NCI-H146 treated with DMSO at 0.1 percent for 48 hours (cell line): ENCODE results near the gene UCN.
"Not testable (repeated sequence)": the region's sequence is repeated elsewhere in the genome, so short reads cannot be mapped to it uniquely, and the experiment has no call there.

Experiments used
- DNase-seq: peaks from one replicate; lab custom pipeline; 2025; ENCODE audit not compliant: unreplicated experiment; lab: John Stamatoyannopoulos, UW

The UCN gene

DNA sequence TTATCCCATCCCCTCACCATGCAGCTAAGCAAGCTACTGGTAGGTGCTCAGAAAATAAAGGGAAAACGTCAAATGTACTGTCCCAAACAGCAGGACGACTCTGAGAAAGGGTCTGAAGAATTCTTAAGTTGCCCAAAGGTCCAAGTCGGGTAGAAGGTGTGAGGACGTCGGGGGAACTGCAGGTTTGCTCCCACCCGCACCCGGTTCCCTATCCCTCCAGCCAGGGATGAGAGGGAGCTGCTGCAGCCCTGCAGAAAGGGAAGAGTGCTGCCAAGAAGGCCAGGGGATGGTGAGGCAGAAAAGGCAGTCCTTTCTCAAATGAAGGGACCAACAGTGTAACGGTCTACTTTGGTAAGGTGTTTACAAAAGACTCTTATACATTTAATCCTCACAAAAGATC, 6.9 kb upstream of the UCN start:
- no peak for DNase-seq

DNA sequence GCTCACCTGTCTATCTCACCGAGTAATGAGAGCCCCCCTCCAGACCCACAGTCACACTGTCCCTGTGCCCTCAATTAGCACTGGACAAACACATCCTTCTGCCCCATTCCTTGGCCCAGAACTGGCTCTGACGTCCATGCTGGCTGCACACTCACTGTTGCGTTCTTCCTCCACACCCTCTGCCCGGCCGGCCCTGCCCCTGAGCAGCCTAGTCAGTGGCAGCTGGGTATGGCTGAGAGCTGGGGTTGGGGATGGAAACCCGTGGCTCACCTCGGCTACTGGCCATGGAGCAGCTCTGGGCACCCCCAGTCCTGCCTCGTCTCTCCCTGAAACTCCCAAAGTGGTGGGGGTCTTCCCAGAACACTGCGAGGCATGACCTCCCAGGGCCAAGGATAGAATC, 6.5 kb upstream of the UCN start:
- no peak for DNase-seq

DNA sequence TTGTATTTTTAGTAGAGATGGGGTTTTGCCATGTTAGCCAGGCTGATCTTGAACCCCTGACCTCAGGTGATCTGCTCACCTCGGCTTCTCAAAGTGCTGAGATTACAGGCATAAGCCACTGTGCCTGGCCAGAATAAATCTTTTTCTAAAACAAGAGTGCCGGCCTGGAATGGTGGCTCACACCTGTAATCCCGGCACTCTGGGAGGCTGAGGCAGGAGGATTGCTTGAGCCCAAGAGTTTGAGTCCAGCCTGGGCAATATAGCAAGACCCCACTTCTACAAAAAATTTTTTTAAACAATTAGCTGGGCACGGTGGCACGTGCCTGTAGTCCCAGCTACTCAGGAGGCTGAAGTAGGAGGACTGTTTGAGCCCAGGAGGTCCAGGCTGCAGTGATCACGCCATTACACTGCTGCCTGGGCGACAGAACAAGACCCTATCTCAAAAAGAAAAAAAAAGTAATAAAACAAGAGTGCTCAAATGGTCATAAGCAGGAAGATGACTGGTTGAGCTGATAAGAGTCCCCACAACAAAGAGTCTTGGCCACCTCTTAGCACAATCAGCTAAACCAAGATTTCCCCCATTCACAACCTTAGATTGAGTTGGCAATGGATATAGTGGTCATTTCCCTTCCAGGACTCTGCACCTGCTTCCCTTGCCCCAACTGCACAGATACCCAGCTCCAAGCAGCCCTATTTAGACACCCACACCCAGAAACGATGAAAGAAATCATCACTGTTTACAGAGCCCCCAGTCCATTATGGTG, 5.8 kb upstream of the UCN start:
- no peak for DNase-seq

DNA sequence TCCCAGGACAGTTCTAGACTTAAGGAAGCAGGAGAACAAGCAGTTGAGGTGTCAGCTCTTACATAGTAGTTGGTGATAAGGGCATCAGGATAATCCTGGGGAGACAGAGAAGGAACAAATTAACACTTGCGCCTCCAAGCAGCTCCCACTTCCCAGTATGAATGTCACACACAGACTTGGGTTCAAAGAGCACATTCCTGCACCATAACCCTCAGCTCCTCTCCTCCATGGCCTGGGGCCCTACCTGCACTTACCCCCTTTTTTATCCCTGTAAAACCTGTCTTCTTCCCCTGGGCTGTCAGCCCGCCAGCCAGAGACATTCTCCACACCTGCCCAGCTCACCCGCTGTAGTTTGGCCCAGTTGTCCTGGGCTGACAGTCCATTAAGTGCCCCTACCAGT, 3.9 kb upstream of the UCN start:
- DNase-seq: no peak

DNA sequence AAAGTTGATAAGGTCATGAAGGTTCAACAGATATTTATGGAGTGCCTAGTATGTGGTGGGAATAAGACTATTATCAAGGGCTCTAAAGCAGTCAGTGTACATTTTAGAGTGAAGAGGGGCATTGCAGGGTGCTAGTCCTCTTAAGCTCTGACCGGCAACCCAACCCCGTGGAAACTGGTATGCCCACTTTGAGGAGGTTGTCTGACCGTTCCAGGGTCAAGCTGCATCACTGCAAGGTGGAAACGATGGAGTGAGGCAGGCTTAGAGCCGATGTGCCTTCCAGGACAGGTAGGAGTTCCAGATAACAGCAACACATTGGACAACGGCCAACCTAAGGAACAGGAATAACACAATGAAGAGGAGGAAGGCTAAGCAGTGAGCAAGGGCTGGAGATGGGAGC, 1.4 kb upstream of the UCN start:
- no peak for DNase-seq

DNA sequence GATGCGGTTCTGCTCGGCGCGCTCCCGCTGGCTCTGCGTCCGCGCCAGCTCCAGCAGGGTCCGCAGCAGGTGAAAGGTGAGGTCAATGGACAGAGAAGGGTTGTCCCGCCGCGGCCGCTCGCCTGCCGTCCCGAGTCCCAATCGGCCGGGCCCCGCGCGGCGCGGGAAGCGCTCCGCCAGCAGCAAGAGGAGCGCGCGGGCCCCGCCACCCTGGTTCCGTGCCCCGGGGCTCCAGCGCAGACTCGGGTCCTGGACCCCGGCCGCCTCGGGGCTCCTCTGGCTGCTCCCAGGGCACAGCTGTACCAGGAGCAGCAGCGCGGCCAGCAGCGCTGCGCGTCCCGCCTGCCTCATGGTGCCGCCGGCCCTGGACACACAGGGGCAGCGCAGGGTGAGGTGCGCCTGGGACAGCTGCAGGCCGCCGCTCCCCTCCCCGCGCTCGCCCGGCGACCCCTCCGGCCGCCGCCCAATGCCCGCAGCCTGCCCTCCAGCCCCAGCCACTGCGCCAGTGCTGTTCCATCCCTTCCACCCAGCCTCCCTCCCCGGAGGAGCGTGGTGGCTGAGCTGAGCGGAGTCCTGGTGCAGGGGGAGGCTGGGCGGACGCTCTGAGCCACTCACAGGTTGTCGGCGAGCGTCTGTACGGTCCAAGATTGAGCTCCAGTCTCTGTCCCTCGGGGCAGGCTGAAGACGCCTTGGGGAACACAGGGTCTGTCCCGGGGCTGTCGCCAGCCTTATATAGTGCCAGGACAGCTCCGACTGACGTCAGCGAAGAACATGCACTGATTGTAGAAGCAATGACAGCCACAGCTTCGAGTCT, 493 bp downstream of the UCN start:
- DNase-seq: no peak

DNA sequence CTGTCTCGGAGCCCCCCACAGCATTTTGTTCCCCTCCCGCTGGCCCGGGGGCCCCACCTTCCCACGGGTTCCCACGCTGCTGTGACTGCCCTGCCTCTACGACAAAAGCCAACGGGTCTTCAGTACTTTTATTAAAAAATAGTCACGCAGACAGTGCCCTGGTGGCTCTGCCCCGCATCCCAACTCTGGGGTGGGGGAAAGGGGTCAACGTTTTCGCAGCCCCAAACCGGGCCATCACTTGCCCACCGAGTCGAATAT, 1.0 kb downstream of the UCN start:
- no peak for DNase-seq

DNA sequence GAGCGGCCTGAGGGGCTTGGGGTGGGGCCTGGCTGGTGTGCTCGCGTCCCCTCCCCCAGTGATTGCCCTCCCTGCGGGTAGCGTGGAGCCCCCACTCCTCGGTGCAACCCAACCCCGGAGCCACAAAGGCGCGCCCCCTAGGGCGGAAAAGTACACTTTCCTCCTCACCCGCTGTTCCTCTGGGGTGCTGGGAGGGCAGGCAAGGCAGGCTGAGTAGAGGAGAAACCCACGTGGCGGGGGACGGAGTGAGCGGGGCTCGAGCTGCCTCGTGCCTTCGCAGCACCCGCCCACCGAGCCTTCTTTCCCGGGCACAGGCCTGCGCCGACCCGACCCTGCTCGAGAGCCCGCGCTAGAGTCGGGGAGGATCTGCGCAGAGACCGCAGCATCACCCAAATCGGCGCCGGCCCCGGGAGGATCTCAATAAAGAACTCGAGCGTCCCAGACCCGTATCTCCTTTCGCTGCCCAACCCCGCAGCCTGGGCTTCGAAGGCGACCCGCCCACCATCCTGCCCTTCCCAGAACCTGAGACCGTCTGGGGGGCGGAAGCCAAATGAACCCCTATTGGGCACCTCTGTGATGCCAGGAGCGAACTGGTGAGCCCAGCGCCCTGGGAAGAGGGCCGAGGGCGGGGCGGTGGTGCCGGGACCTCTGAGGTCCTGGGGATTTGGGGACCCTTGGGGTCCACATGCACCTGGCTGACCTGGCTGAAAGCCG, 1.5 kb downstream of the UCN start:
- no peak for DNase-seq

DNA sequence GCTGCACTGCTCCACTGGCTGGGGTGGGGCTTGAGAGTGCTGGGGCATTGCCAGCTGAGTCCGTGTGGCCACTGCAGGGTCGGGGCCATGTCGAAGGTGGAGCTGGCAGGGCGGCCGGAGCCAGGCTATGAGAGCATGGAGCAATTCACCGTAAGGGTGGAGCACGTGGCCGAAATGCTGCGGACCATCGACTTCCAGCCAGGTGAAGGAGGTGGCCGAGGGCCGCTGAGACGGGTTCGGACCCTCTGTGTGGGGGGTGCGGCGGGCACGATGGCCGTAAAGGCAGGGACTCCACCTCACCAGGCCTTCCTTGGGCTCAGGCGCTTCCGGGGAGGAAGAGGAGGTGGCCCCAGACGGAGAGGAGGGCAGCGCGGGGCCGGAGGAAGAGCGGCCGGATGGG, 2.1 kb downstream of the UCN start:
- DNase-seq: no peak

DNA sequence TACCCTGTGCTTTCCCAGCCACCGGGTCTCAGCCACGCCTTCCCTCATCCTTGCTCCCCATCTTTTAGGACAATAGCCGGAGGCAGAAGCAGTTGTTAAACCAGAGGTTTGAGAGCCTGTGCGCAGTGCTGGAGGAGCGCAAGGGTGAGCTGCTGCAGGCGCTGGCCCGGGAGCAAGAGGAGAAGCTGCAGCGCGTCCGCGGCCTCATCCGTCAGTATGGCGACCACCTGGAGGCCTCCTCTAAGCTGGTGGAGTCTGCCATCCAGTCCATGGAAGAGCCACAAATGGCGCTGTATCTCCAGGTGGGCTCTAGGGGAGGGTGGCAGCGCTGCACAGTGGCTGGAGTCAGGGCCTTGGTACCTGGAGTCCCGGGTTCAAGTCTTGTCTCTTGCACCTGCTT, 2.7 kb downstream of the UCN start:
- no peak for DNase-seq

DNA sequence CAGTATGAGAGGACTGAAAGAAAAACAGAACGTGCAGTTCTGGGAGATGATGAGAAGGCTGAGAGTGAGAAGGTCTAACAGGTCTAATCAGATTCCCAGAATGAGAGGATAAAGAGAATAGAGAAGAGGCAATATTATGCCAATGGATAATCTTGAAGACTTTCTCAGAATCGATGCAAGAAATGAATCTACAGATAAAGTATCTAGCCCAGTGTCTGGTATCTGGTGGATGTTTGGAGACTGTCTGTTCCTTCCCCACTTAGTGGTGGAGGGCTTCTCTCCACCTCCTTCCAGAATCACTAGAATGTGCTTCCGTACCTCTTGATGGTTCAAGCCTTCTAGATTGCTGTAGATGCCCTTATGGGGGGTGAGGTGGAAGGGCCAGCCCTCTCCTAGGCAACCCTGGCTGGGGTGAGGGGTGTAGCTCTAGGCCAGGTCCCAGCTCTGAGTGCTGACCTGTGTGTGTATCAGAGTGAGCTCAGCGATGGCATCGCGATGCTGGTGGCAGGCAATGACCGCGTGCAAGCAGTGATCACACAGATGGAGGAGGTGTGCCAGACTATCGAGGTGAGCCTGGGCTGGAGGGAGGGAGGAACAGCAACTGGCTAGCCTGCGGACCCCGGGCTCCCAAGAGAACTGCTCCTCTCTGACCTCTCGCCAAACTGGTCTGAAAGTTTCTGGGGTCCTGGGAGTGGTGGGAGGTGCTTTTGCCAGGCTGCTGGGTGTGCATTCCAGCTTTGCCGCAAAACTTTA, 3.6 kb downstream of the UCN start:
- DNase-seq: no peak

DNA sequence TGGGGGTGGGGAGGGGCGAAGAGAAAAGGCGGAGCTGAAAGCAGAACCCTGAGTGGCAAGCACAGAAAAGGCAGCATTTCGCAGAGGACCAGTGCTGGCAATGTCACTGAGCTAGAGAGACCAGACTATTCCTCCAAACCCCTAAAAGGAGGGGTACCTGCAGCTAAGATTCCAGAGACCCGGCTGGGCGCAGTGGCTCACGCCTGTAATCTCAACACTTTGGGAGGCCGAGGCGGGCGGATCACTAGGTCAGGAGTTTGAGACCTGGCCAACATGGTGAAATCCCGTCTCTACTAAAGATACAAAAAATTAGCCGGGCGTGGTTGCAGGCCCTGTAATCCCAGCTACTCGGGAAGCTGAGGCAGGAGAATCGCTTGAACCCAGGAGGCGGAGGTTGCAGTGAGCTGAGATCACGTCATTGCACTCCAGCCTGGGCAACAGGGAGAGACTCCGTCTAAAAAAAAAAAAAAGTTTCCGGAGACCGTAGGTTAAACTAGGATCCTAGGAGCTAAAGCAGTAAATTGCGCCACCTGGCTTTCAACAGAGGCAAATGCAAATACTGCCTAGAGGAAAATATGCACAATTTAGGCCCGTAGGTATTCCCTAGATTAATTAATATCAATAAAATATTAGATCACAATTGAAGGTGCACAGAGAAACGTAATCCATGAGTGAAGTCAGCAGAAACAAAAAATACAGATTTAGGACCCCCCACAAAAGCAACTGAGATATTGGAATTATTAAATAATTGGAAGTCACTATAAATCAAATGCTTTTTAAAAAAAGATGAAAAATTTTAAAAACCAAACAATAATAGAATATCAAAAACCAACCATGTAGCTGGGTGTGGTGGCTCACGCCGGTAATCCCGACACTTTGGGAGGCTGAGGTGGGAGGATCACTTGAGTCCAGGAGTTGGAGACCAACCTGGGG, 4.9 kb downstream of the UCN start:
- peak; percentile 62 for DNase-seq

DNA sequence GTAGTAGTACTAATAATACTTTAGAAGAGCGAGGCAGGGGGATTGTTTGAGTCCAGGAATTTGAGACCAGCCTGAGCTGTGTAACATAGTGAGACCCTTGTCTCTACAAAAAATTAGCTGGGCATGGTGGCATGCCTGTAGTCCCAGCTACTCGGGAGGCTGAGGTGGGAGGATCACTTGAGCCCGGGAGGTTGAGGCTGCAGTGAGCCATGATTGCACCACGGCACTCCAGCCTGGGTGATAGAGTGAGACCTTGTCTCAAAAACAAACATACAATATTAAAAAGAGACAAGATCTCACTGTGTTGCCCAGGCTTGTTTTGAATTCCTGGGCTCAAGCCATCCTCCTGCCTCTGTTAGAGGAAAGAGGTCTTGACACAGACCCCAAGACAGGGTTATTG, 7.6 kb downstream of the UCN start:
- DNase-seq: not testable (repeated sequence)

DNA sequence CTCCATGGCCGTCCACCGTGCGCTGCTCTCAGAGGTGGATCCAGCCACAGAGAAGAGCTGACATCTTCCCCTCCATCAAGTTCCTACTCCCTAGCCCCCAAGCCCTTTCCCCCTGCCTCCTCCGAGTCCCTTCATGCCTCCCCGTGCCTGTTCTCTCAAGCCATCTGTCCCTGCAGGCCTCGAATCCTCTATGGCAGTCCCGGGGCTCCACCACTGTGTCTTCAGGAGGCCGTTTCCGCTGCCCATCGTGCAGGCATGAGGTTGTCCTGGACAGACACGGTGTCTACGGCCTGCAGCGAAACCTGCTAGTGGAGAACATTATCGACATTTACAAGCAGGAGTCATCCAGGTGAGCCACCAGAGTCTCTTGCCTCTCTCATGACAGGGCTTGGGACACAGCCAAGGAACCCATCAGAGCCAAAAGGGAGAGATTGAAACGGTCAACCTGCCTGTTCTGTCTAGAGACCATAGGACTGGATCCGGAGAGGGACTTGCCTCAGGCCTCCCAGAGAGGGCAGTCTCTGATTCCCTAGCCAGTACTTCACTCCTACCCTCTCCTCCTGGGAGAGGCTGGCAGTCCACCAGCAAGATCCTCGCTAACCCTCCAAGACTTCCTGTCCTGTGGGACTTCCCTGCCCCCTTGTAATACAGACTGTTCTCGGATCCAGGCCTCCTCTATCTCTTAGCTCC, 9.7 kb downstream of the UCN start:
- no peak for DNase-seq

DNA sequence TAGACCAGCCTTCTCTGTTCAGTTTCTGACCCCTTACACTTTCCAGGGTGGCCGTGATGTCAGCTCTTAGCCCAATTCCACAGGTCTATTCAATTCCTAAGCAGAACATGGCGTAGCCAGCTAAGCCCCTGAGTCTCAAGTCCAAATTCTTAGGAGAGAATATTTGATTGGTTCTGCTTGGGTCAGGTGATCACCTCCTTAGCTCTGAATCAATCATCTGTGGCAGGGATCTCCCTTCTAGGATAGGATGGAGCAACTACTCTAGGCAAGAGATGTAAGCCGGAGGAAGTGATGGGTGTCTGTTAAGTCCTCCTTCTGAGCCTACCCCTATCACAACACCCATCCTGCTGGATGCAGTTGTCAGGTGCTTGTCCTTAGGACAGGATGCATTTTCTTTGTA, 11.1 kb downstream of the UCN start:
- no peak for DNase-seq

DNA sequence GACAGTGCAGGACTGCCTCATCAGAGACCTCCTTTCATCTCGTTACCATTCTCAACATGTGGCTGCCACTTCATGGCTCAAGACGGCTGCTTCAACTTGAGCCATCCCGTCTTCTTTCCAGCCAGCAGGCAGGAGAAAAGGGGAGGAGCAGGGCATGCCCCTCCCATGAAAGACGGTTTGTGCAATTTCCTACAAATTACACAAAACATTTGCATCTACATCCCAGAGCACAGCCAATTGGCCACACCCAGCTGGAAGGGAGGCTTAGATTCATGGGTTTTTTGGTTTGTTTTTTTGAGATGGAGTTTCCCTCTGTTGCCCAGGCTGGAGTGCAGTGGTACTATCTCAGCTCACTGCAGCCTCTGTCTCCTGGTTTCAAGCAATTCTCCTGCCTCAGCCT, 11.8 kb downstream of the UCN start:
- no peak for DNase-seq

DNA sequence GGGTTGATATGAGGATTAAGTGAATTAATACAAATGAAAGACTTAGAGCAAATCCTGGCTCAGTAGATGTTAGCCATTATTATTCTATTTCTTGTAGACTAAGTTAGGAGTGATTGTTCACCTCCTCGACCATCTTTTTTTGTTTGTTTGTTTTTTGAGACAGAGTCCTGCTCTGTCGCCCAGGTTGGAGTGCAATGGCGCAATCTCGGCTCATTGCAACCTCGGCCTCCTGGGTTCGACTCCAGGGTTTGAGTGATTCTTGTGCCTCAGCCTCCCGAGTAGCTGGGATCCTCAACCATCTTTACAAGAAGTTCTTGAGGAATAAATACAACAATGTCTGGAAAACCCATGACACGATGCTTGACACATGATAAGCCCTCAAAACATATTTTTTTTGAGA, 13.3 kb downstream of the UCN start:
- DNase-seq: no peak

DNA sequence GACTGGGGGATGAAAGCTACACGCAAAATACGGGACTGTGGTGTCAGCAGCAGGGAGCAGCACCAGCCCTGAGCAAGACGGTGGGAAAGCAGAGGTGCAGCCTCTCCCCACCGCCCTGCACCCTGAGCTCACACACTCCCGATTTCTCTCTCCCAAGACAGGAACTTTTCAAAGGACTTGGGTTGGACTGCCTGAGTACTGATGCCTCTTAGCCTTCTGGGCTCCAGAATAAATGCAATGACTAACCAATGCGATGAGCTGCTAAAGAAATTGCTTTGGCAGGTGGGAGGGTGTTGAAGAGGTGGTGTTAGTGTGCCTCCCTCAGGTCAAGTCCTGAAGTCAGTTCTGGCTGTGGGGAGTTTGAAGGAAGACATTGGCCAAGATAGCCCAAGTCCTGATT, 16.4 kb downstream of the UCN start:
- DNase-seq: no peak

DNA sequence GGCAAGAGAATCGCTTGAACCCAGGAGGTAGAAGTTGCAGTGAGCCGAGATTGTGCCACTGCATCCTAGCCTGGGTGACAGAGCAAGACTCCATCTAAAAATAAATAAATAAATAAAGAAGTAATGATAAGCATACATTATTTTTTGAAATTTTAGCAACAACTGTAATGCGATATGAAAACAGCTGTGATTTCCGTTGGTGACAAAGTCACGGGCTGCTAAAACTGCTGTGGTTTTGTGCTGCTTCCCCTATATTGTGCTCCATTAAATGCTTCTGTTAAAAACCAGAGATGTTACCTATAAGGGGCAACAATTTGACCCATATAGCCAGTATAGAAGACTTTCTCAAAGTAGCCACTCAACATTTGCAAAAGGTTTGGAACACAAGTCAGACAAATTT, 17.7 kb downstream of the UCN start:
- DNase-seq: no peak

DNA sequence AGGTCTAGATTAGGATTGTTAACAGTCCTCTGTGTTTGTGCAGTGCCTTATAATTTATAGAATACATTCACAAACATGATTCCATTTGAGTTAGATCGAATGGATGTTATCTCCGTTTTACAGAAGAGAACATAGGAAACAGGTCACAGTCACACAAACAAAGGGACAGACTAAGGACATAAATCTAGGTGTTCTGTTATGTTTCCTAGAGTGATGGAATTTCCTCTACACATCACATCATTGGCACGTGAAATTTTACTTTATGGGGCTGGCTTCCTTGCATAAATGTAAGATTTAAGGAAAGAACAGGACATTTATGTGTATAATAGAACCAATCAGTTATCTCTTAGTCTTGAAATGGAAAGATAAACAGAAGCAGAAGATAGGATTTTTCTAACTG, 19.6 kb downstream of the UCN start:
- no peak for DNase-seq
